Neuronal stem cell (in vitro differentiated cells): ENCODE data around the gene B4GALNT3.

ENCODE experiments used
- DNase-seq: peaks from one replicate; pipeline ENCODE4 v3.0.0-alpha.2; 2013; ENCODE audit warnings: low spot score
- H2AFZ ChIP-seq: one replicate; pipeline ENCODE4 v1.6.1; 2013; ENCODE audit warnings: mild to moderate bottlenecking, low read length, inconsistent platforms
- H2AK5ac ChIP-seq: 2 replicates; pipeline ENCODE4 v1.6.1; 2013; ENCODE audit warnings: low read depth, mild to moderate bottlenecking, inconsistent platforms, low read length, moderate library complexity, mixed read lengths
- H2BK120ac ChIP-seq: 2 replicates; pipeline ENCODE4 v1.6.1; 2013; ENCODE audit warnings: low read depth, mild to moderate bottlenecking, inconsistent platforms, low read length, moderate library complexity, mixed read lengths
- H2BK12ac ChIP-seq: one replicate; pipeline ENCODE4 v1.6.1; 2013; ENCODE audit warnings: low read length, inconsistent platforms
- H2BK15ac ChIP-seq: 2 replicates; pipeline ENCODE4 v1.6.1; 2013; ENCODE audit warnings: mild to moderate bottlenecking, low read length, inconsistent platforms, mixed read lengths
- H2BK5ac ChIP-seq: one replicate; pipeline ENCODE4 v1.6.1; 2013; ENCODE audit warnings: inconsistent platforms, mild to moderate bottlenecking, low read length, moderate library complexity
- H3K14ac ChIP-seq: one replicate; pipeline ENCODE4 v1.6.1; 2013; ENCODE audit warnings: low read length, inconsistent platforms
- H3K18ac ChIP-seq: 2 replicates; pipeline ENCODE4 v1.6.1; 2013; ENCODE audit warnings: low read length, inconsistent platforms
- H3K23ac ChIP-seq: 2 replicates; pipeline ENCODE4 v1.6.1; 2013; ENCODE audit warnings: low read depth, mild to moderate bottlenecking, mixed read lengths, low read length, inconsistent platforms; ENCODE audit not compliant: poor library complexity
- H3K27ac ChIP-seq: replicated peaks from 3 replicates; pipeline ENCODE4 v1.5.1; 2013; ENCODE audit warnings: low read length, inconsistent platforms
- H3K27me3 ChIP-seq, 3 experiments: 2 replicates each; pipeline ENCODE4 v1.6.1; 2013; ENCODE audit warnings: low read length in 3 of 3, mild to moderate bottlenecking in 2 of 3, inconsistent platforms in 1 of 3, low read depth in 1 of 3, mixed read lengths in 1 of 3, moderate library complexity in 1 of 3; ENCODE audit not compliant: control insufficient read depth in 3 of 3, insufficient read depth in 3 of 3
- H3K36me3 ChIP-seq, 2 donors: replicated peaks in 1 of 2; 2 replicates each; pipeline ENCODE4 v1.6.1; 2013; ENCODE audit warnings: low read length in 2 of 2; ENCODE audit not compliant: control insufficient read depth in 2 of 2, insufficient read depth in 2 of 2
- H3K4ac ChIP-seq: 2 replicates; pipeline ENCODE4 v1.6.1; 2013; ENCODE audit warnings: inconsistent platforms, mild to moderate bottlenecking, low read length, moderate library complexity
- H3K4me1 ChIP-seq, 2 donors: 1 replicate in 1 of 2; 2 replicates in 1 of 2; pipeline ENCODE4 v1.6.1; 2013; ENCODE audit warnings: low read length in 2 of 2, low read depth in 1 of 2; ENCODE audit not compliant: control insufficient read depth in 2 of 2, insufficient read depth in 1 of 2
- H3K4me2 ChIP-seq: one replicate; pipeline ENCODE4 v1.6.1; 2013; ENCODE audit warnings: mild to moderate bottlenecking, low read length, inconsistent platforms; ENCODE audit not compliant: insufficient read depth, poor library complexity, severe bottlenecking
- H3K4me3 ChIP-seq, 2 donors: 2 replicates each; pipeline ENCODE4 v1.5.1; 2013; ENCODE audit warnings: low read length in 2 of 2, mild to moderate bottlenecking in 2 of 2, inconsistent platforms in 1 of 2, moderate library complexity in 1 of 2
- H3K79me1 ChIP-seq: one replicate; pipeline ENCODE4 v1.6.1; 2013; ENCODE audit warnings: low read depth, mild to moderate bottlenecking, inconsistent platforms, low read length, moderate library complexity
- H3K9ac ChIP-seq: one replicate; pipeline ENCODE4 v1.6.1; 2013; ENCODE audit warnings: mild to moderate bottlenecking, low read depth, low read length, inconsistent platforms; ENCODE audit not compliant: poor library complexity
- H3K9me3 ChIP-seq, 2 donors: replicated peaks in 1 of 2; 2 replicates each; pipeline versions ENCODE3 to v1.6.1; 2013; ENCODE audit warnings: low read length in 2 of 2, mild to moderate bottlenecking in 2 of 2, inconsistent platforms in 1 of 2, low read depth in 1 of 2, mixed read lengths in 1 of 2, moderate library complexity in 1 of 2; ENCODE audit not compliant: control insufficient read depth in 2 of 2, insufficient read depth in 1 of 2
- H4K8ac ChIP-seq: one replicate; pipeline ENCODE4 v1.6.1; 2013; ENCODE audit warnings: low read depth, mild to moderate bottlenecking, inconsistent platforms, low read length, moderate library complexity
- H4K91ac ChIP-seq: one replicate; pipeline ENCODE4 v1.6.1; 2013; ENCODE audit warnings: low read length, low read depth, mild to moderate bottlenecking, inconsistent platforms; ENCODE audit not compliant: poor library complexity
- WGBS, 2 donors: extraction: QIAGEN DNeasy Blood & Tissue Kit; methylation state at CpG; one replicate each; pipeline ENCODE4 v1.1.7; 2013; ENCODE audit warnings: missing lambda C conversion rate in 2 of 2, mixed read lengths in 1 of 2; ENCODE audit not compliant: insufficient read length in 2 of 2, insufficient replicate concordance in 1 of 2; ENCODE audit errors: extremely low coverage in 2 of 2; 5-methylcytosine and 5-hydroxymethylcytosine counted together

The B4GALNT3 gene

DNA sequence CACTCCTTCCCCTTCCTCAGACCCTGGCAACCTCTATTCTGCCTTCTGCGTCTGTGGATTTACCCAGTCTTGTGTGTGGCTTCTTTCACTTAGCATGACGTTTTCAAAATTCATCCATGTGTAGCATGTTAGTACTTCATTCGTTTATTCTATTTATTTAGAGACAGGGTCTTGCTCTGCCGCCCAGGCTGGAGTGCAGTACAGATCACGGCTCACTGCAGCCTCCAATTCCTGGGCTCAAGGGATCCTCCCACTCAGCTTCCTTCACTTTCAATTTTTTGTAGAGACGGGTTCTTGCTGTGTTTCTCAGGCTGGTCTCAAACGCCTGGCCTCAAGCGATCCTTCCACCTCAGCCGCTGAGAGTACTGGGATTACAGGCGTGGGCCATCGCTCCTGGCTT lies 37.0 kb downstream of the B4GALNT3 start:
- Histone ChIP-seq H3K27me3 (no peaks in the 10 kb centered on the region), H3K4me3 (no peak overlapping the region)

DNA sequence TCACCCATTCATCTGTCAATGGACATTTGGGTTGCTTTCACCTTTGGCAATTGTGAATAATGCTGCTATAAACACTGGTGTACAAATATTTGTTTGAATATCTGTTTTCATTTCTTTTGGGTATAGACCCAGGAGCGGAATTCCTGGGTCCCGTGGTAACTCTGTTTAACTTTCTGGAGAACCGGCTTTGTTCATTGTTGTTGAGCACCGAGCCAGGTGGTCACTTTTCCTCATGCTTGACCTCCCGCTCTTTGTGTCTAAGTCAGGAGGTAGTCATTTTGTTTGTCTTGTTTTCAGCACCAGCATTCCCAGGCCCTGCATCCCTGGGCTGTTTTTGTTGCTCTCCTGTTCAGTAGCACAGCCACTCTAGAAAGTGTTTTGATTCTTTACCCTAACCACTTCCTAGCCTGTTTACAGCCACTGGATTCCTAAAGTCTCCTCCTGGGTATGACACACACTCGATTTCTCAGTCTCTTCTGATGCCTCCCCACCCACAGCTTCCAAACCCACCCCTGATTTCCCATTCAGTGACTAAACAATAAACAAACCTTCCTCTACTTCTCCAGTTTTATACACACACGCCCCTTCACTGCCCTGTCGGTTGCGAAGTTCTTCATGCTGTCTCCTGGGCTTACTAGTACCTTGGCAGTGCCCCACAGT lies 37.9 kb downstream of the B4GALNT3 start:
- H3K27me3 ChIP-seq = no peaks in the 10 kb centered on the region

More for the DNA sequence above, 37.0 kb downstream of the B4GALNT3 start:
- peaks cover 0 to 14% of the 10 kb centered on the region in 2 donors for H3K4me1 ChIP-seq
- H2BK120ac ChIP-seq = peak overlapping the region; percentile 51
- peaks cover 0 to 4% of the 10 kb centered on the region in 2 donors for H3K9me3 ChIP-seq
- H2AK5ac ChIP-seq = no peak overlapping the region
- H2BK5ac ChIP-seq = no peak overlapping the region
- no CpG with 5 or more reads among the region's 11 CpGs for WGBS, 2 donors
- H3K36me3 ChIP-seq = no peaks in the 10 kb centered on the region
- no peak for DNase-seq
- H4K91ac ChIP-seq = no peak overlapping the region
- no peak overlapping the region for H3K4me2 ChIP-seq
- H2BK12ac ChIP-seq = no peak overlapping the region
- H3K23ac ChIP-seq = no peak overlapping the region
- H3K4ac ChIP-seq = no peak overlapping the region
- no peak overlapping the region for H3K9ac ChIP-seq
- H3K18ac ChIP-seq = no peak overlapping the region
- no peak overlapping the region for H2BK15ac ChIP-seq
- H3K27ac ChIP-seq = peak overlapping the region; percentile 53
- H2AFZ ChIP-seq = no peak overlapping the region
- H4K8ac ChIP-seq = no peak overlapping the region
- no peak overlapping the region for H3K14ac ChIP-seq
- H3K79me1 ChIP-seq = no peaks in the 10 kb centered on the region

DNA sequence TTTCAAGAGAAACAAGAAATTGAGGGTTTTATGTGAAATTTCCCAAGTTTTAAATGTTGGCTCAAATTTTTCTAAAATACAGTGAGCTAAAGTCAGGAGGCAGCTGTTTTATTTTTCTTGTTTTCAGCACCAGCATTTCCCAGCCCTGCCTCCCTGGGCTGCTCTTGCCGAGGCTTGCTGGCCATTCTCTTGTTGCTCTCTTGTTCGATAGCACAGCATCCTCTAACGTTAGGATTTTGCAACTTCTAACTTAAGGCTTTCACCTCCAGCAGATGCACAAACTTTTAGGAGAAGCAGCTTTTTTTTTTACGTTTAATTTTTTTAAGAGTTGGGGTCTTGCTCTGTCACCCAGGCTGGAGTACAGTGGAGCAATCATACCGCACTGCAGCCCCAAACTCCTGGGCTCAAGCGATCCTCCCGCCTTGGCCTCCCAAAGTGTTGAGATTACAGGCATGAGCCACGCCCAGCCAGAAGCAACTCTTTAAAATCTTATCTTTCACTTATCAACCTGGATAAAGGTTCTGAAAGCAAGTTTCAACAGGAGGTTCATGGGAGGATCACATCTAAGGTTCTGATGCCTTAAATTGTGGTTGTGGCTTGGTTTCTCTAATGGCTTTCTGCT lies 40.2 kb downstream of the B4GALNT3 start:
- DNase-seq = no peak
- no peak overlapping the region for H2BK12ac ChIP-seq
- H3K18ac ChIP-seq = peak overlapping the region; percentile 52
- H3K36me3 ChIP-seq = no peaks in the 10 kb centered on the region
- no CpG with 5 or more reads among the region's 8 CpGs for WGBS, 2 donors
- no peaks in the 10 kb centered on the region for H3K9me3 ChIP-seq
- no peak overlapping the region for H2AFZ ChIP-seq
- no peak overlapping the region for H2BK5ac ChIP-seq
- H2BK15ac ChIP-seq = peak overlapping the region; percentile 21
- H3K27me3 ChIP-seq = no peaks in the 10 kb centered on the region
- no peak overlapping the region for H4K91ac ChIP-seq
- no peak overlapping the region for H4K8ac ChIP-seq
- no peak overlapping the region for H2BK120ac ChIP-seq
- no peak overlapping the region for H3K4me2 ChIP-seq
- H3K9ac ChIP-seq = no peak overlapping the region
- no peak overlapping the region for H3K27ac ChIP-seq
- H3K4me1 ChIP-seq = peaks cover 11 to 29% of the 10 kb centered on the region in 2 donors
- H3K4me3 ChIP-seq = no peak overlapping the region
- H3K4ac ChIP-seq = no peak overlapping the region
- H2AK5ac ChIP-seq = no peak overlapping the region
- no peaks in the 10 kb centered on the region for H3K79me1 ChIP-seq
- no peak overlapping the region for H3K23ac ChIP-seq
- no peak overlapping the region for H3K14ac ChIP-seq

More for the DNA sequence above, 37.9 kb downstream of the B4GALNT3 start:
- H3K27ac ChIP-seq = peak overlapping the region; percentile 51
- no peaks in the 10 kb centered on the region for H3K79me1 ChIP-seq
- H4K8ac ChIP-seq = no peak overlapping the region
- peaks cover 0 to 4% of the 10 kb centered on the region in 2 donors for H3K9me3 ChIP-seq
- peaks cover under 1 to 23% of the 10 kb centered on the region in 2 donors for H3K4me1 ChIP-seq
- H3K18ac ChIP-seq = peak overlapping the region; percentile 66
- H2BK12ac ChIP-seq = no peak overlapping the region
- no peak overlapping the region for H3K4me2 ChIP-seq
- H2AFZ ChIP-seq = no peak overlapping the region
- no peak overlapping the region for H2BK15ac ChIP-seq
- H3K4me3 ChIP-seq = no peak overlapping the region
- H2BK5ac ChIP-seq = no peak overlapping the region
- H3K23ac ChIP-seq = no peak overlapping the region
- no peak overlapping the region for H3K14ac ChIP-seq
- no peak overlapping the region for H3K9ac ChIP-seq
- no peaks in the 10 kb centered on the region for H3K36me3 ChIP-seq
- no peak overlapping the region for H4K91ac ChIP-seq
- no peak overlapping the region for H3K4ac ChIP-seq
- WGBS, 2 donors = no CpG with 5 or more reads among the region's 9 CpGs
- no peak overlapping the region for H2BK120ac ChIP-seq
- peak overlapping the region; percentile 6 for H2AK5ac ChIP-seq
- peak; percentile 37 for DNase-seq

DNA sequence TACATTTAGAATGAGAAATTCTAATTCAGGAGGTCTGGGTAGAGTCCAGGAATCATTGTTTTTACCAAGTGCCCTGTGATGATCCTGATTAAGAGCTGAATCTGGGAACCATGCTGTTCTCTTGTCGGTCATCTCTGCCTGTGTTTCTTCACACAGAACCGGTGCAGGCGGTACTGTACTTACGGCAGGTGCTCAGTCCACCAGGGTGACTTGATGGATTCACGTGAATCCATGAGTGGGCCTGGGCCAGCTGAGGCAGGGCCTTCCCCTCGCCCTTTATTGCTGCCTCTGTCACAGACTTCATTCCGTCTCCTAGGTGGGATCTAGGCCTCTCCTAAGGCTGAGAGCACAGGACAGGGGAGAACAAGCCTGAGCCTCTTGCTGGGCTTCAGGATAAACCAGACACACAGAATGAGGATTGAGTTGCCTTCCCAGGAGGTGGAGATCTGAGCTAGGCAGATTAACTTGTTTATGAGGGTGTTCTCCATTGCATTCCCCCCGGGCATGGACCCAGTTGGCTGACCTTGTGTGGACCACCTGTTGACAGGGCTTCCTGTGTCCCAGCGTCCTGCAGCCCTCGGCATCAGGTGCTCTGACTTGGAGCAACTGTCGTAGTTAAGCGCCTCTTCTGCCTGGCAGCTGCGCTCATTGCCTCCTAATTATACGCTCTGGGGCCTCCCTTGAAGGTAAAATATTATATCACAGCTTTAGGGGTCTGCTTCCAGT lies 42.1 kb downstream of the B4GALNT3 start:
- Histone ChIP-seq H3K4me2 (no peak overlapping the region), H3K36me3 (no peaks in the 10 kb centered on the region), H3K14ac (no peak overlapping the region), H2AFZ (no peak overlapping the region), H3K79me1 (no peaks in the 10 kb centered on the region), H2BK5ac (no peak overlapping the region), H3K9ac (peak overlapping the region; percentile 1), H3K27ac (no peak overlapping the region), H3K23ac (no peak overlapping the region), H2BK120ac (peak overlapping the region; percentile 49), H3K4me1 (peaks cover 11 to 24% of the 10 kb centered on the region in 2 donors), H2AK5ac (peak overlapping the region; percentile 92), H3K4ac (no peak overlapping the region), H3K9me3 (no peaks in the 10 kb centered on the region), H2BK12ac (no peak overlapping the region), H2BK15ac (peak overlapping the region; percentile 62), H4K91ac (peak overlapping the region; percentile 56), H3K27me3 (no peaks in the 10 kb centered on the region), H3K4me3 (no peak overlapping the region), H3K18ac (peak overlapping the region; percentile 74), H4K8ac (peak overlapping the region; percentile 94)
- WGBS, 2 donors = no CpG with 5 or more reads among the region's 14 CpGs
- no peak for DNase-seq
